ENCODE data around the gene EFNB1. TPM values are rescaled to one million over a fixed set of nuclear protein-coding genes. Genes with fewer than 3 reads are reported as not detected.
A peak's percentile ranks its signal among the peaks of the same experiment; 100 is the strongest.

Gene EFNB1
- total RNA-seq, 2 experiments from 2014 or later = 4.1 to 4.8 TPM

DNA sequence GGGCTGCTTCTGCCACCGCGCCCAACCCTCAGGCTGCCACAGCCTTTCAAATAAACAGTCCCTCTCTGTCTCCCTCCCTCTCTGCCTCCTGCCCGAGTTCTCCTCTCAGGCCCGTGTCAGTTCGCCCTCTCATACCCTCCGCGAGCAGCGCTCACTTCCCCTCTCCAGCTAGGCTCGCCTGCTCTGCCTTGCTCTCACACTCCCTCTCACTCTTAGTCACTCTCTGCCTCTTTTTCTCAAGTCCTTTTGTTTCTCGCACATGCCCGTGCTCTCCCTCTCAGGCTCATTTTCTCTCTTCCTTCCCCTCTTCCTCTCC, 3.2 kb downstream of the EFNB1 start:
- ATAC-seq (ENCODE audit: low read depth) = no peak
- H3K9me3 Mint-ChIP-seq = no peaks in the 10 kb centered on the region
- no peak for DNase-seq
- POLR2A ChIA-PET = no interaction called here
- no peaks in the 10 kb centered on the region for H3K36me3 Mint-ChIP-seq
- H3K4me3 Mint-ChIP-seq = peak overlapping the region; percentile 51
- H3K4me1 Mint-ChIP-seq = peaks cover 10% of the 10 kb centered on the region
- H3K27ac Mint-ChIP-seq = no peak overlapping the region
- H3K27me3 Mint-ChIP-seq = peaks cover 2% of the 10 kb centered on the region

DNA sequence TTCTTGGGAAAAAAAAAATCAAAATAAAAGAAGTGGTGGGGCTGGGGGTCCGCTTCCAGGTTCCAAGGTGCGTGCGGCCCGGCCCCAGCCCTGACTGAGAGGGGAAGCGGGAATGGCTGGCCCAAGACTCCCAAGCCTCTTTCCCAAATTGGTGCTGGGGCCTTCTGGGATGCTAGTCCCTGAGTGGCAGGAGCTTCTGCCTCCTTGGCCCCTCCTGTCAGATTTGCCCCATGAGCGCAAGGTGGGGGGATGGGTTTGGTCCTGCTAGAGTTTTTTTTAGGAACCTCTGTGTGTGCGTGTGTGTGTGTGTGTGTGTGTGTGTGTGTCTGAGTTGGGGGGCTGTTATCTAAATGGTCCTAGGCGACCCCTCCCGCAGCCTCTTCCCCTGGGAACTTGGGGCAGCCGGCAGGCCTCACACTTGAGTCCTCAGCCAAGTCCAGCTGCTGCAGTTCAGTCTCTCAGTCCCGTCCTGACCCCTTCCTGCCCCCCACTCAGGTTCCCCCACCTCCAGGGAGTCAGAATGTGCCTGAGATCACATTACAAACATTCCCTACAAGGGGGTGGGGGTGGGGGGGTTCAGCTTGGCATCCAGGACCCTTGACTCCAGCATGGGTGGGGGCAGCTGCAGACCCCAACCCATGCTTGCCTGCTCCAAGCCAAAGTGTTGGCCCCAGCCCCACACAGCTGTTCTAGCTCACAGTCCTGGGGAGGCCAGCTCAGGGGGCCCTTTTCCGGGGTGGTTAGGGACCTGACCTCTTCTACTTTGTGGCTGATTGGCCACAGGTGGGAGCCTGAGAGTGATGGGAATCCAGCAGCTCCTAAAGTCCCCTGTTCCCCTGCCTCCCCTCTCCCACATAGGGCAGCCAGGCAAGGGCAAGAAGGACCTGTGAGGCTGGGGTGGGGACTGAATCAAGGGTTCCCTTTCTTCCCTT, 4.0 kb downstream of the EFNB1 start:
- H3K9me3 Mint-ChIP-seq = no peaks in the 10 kb centered on the region

GRCh38 chrX:68833448-68833805, 4.6 kb downstream of the EFNB1 start:
- Mint-ChIP-seq H3K4me1 (peaks cover 8% of the 10 kb centered on the region), H3K27me3 (peaks cover 2% of the 10 kb centered on the region), H3K36me3 (no peaks in the 10 kb centered on the region), H3K4me3 (no peak overlapping the region), H3K9me3 (no peaks in the 10 kb centered on the region), H3K27ac (no peak overlapping the region)
- no peak for DNase-seq
- POLR2A ChIA-PET = no interaction called here
- no peak for ATAC-seq (ENCODE audit: low read depth)

More for the DNA sequence above, 4.0 kb downstream of the EFNB1 start:
- POLR2A ChIA-PET = no interaction called here
- DNase-seq = no peak
- Mint-ChIP-seq H3K27ac (no peak overlapping the region), H3K27me3 (peaks cover 2% of the 10 kb centered on the region), H3K4me3 (no peak overlapping the region), H3K4me1 (peaks cover 9% of the 10 kb centered on the region), H3K36me3 (no peaks in the 10 kb centered on the region)
- no peak for ATAC-seq (ENCODE audit: low read depth)

DNA sequence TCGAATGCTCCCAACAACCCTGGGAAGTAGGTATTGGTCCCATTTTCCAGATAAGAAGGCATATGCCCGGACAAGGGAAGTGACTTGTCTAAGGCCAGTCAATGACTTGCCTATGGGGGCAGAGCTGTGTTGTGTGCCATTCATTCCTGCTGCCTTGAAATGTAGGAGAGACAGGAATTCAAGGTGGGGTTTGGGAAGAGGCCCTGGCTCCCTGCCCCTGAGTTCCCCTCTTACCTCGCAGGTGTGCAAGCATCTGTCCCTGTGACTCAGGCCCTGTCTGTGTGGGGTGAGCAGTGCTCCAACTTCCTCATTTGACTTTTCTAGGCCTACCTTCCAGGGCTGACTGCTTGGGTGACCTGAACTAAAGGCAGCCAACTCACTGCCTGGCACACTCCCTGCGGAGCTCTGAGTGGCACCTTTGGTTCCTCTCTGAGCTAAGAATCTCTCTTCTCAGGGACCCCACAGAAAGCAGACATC, 5.1 kb downstream of the EFNB1 start:
- H3K4me3 Mint-ChIP-seq = no peak overlapping the region
- H3K27ac Mint-ChIP-seq = no peak overlapping the region
- H3K4me1 Mint-ChIP-seq = peaks cover 6% of the 10 kb centered on the region
- ATAC-seq (ENCODE audit: low read depth) (no peak), DNase-seq (no peak)
- no peaks in the 10 kb centered on the region for H3K9me3 Mint-ChIP-seq
- H3K27me3 Mint-ChIP-seq = peaks cover 2% of the 10 kb centered on the region
- POLR2A ChIA-PET = no interaction called here
- no peaks in the 10 kb centered on the region for H3K36me3 Mint-ChIP-seq

DNA sequence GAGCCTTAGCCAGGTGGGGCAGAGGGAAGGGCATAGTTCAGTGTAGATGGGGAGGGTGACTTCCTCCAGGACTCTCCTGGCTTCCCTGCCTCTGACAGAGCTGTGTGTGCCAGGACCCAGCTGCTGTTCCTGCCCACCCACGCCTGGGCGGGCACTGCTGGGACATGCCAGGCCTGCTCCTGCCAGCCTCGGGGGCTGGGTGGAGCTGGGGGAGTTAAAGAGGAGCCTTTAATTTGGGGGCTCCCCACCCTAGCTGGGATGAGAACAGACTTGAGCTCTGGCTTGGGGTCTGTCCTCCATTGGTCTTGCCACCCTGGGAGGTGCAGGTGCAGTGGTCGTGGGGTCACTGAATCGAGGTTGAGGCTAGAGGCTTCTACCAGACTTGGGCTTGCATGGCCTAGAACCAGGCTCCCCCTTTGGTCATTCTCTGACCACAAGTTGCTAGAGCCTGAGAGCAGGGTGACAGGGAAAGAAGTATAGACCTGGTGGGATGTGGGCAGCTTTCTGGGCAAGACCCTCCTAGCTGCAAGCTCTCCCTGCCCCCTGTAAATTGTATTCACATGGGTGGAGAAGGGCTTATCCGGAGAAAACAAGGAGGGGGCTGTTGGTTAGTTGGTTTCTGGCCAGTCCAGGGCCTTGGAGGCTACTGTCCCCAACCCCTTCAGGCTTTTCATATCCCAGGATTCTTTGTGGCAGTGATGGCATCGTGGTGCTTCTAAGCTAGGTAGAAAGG, 5.7 kb downstream of the EFNB1 start:
- H3K27me3 Mint-ChIP-seq = peaks cover 2% of the 10 kb centered on the region
- ATAC-seq (ENCODE audit: low read depth) = no peak

GRCh38 chrX:68835104-68835442, 6.3 kb downstream of the EFNB1 start:
- no peak for DNase-seq
- ATAC-seq (ENCODE audit: low read depth) = no peak

More for the DNA sequence above, 5.7 kb downstream of the EFNB1 start:
- no peak overlapping the region for H3K27ac Mint-ChIP-seq
- H3K9me3 Mint-ChIP-seq = no peaks in the 10 kb centered on the region
- no peak overlapping the region for H3K4me3 Mint-ChIP-seq
- no peaks in the 10 kb centered on the region for H3K36me3 Mint-ChIP-seq
- peaks cover 6% of the 10 kb centered on the region for H3K4me1 Mint-ChIP-seq
- POLR2A ChIA-PET = no interaction called here
- DNase-seq = no peak

GRCh38 chrX:68835468-68835867, 6.6 kb downstream of the EFNB1 start:
- Mint-ChIP-seq H3K9me3 (no peaks in the 10 kb centered on the region), H3K27me3 (no peaks in the 10 kb centered on the region), H3K36me3 (no peaks in the 10 kb centered on the region), H3K27ac (no peak overlapping the region), H3K4me1 (peaks cover 6% of the 10 kb centered on the region), H3K4me3 (no peak overlapping the region)
- no peak for ATAC-seq (ENCODE audit: low read depth)
- POLR2A ChIA-PET = no interaction called here
- DNase-seq = no peak

More at GRCh38 chrX:68835104-68835442, 6.3 kb downstream of the EFNB1 start:
- no peaks in the 10 kb centered on the region for H3K36me3 Mint-ChIP-seq
- no peak overlapping the region for H3K27ac Mint-ChIP-seq
- no peaks in the 10 kb centered on the region for H3K27me3 Mint-ChIP-seq
- H3K4me1 Mint-ChIP-seq = peaks cover 6% of the 10 kb centered on the region
- no peak overlapping the region for H3K4me3 Mint-ChIP-seq
- POLR2A ChIA-PET = no interaction called here
- no peaks in the 10 kb centered on the region for H3K9me3 Mint-ChIP-seq

GRCh38 chrX:68837119-68837518, 8.3 kb downstream of the EFNB1 start:
- ATAC-seq (ENCODE audit: low read depth) = no peak
- Mint-ChIP-seq H3K27me3 (no peaks in the 10 kb centered on the region), H3K27ac (no peak overlapping the region), H3K4me3 (no peak overlapping the region), H3K4me1 (peaks cover 2% of the 10 kb centered on the region), H3K36me3 (no peaks in the 10 kb centered on the region), H3K9me3 (no peaks in the 10 kb centered on the region)
- no peak for DNase-seq
- POLR2A ChIA-PET = no interaction called here

GRCh38 chrX:68838571-68838910, 9.7 kb downstream of the EFNB1 start:
- ATAC-seq (ENCODE audit: low read depth) (no peak), DNase-seq (no peak)
- Mint-ChIP-seq H3K9me3 (no peaks in the 10 kb centered on the region), H3K4me1 (no peaks in the 10 kb centered on the region), H3K4me3 (no peak overlapping the region), H3K27ac (no peak overlapping the region), H3K36me3 (no peaks in the 10 kb centered on the region), H3K27me3 (no peaks in the 10 kb centered on the region)
- POLR2A ChIA-PET = no interaction called here

GRCh38 chrX:68839771-68840170, 10.9 kb downstream of the EFNB1 start:
- H3K9me3 Mint-ChIP-seq = no peaks in the 10 kb centered on the region
- no peaks in the 10 kb centered on the region for H3K4me1 Mint-ChIP-seq
- DNase-seq (no peak), ATAC-seq (ENCODE audit: low read depth) (no peak)
- no peaks in the 10 kb centered on the region for H3K36me3 Mint-ChIP-seq
- H3K4me3 Mint-ChIP-seq = no peak overlapping the region
- no peaks in the 10 kb centered on the region for H3K27me3 Mint-ChIP-seq
- H3K27ac Mint-ChIP-seq = no peak overlapping the region
- POLR2A ChIA-PET = no interaction called here

GRCh38 chrX:68840256-68840655, 11.4 kb downstream of the EFNB1 start:
- Mint-ChIP-seq H3K36me3 (no peaks in the 10 kb centered on the region), H3K4me3 (no peak overlapping the region), H3K27ac (no peak overlapping the region), H3K4me1 (no peaks in the 10 kb centered on the region), H3K27me3 (no peaks in the 10 kb centered on the region), H3K9me3 (no peaks in the 10 kb centered on the region)
- ATAC-seq (ENCODE audit: low read depth) (no peak), DNase-seq (no peak)
- POLR2A ChIA-PET = no interaction called here

DNA sequence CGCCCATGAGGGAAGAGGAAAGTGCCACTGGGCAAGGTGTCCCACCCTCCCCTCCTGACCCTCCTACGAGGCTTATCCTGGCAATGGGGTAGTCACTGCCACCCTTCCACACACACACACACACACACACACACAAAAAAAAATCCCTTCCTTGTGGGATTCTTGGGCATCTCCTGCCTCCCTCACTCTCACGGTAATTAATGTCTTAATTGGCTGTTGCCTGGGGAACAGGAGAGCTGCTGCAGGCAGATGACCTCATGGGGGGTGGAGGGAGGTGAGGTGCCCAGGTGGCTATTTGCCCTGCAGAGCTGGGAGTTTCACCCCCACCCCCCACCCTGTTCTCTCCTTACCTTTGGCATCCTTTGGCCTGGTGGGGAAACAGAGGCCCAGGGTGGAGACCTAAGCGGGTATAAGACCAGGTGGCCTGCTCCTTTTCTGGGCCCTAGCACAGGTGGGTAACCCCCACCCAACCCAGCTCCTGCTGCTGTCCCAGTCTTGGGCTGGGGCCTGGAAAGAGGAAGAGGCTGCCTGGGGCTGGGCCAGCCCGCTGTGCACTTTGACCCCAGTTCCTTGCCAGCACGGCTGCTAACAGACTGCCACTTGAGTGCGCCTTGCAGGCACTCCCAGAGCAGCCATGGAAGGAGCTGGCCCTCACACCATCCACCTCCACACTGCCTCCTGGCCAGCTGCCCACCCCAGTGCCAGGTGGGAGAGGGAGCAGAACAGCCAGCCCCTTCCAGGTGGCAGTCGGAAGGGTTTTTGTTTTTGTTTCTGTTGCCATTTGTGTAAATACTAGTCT, 12.6 kb downstream of the EFNB1 start:
- no peaks in the 10 kb centered on the region for H3K4me1 Mint-ChIP-seq
- H3K27ac Mint-ChIP-seq = no peak overlapping the region
- DNase-seq (no peak), ATAC-seq (ENCODE audit: low read depth) (no peak)
- no peaks in the 10 kb centered on the region for H3K36me3 Mint-ChIP-seq
- no peak overlapping the region for H3K4me3 Mint-ChIP-seq
- POLR2A ChIA-PET = no interaction called here
- no peaks in the 10 kb centered on the region for H3K27me3 Mint-ChIP-seq
- no peaks in the 10 kb centered on the region for H3K9me3 Mint-ChIP-seq

DNA sequence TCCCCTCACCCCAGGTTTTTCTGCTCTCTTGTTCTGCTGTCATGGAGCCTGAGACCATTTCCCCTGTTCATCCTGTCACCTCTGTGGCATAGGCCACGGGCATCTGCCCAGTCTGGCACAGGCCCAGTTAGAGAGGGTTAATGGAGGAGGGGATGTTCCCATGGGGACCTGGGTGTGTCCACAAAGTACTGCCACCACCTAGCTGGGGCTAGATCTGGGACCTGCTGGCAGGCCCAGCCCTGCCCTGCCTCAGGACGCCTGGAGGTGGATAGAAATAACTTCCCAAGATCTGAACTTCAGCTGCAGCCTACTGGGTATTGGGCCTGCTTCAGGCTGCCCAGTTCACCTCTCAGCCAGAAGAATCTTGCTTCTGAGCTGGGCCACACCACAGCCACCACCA, 13.5 kb downstream of the EFNB1 start:
- ATAC-seq (ENCODE audit: low read depth) (no peak), DNase-seq (no peak)
- Mint-ChIP-seq H3K27me3 (no peaks in the 10 kb centered on the region), H3K4me3 (no peak overlapping the region), H3K36me3 (no peaks in the 10 kb centered on the region), H3K4me1 (no peaks in the 10 kb centered on the region), H3K27ac (no peak overlapping the region), H3K9me3 (no peaks in the 10 kb centered on the region)
- POLR2A ChIA-PET = no interaction called here
